Stimulated activated naive B cell treated with anti-CD40 and anti-IgM and Interleukin-4, amounts not matched to agents 10 μg/mL and 1 μg/mL and 100 μg/mL, for 72 hours (primary cell): ENCODE data around the gene SLC25A11.
"Not testable (repeated sequence)": the region's sequence is repeated elsewhere in the genome, so short reads cannot be mapped to it uniquely, and the experiment has no call there.

Source experiments
- ATAC-seq, 2 donors: fragments of 150-1000 bp; cut with Tn5 transposase; replicated peaks; 2 replicates each; pipeline ENCODE4 v1.10.0; 2021; ENCODE audit warnings: moderate library complexity in 1 of 2
- DNase-seq: peaks from one replicate; pipeline ENCODE4 v3.0.0; 2021
- H3K27ac Mint-ChIP-seq: one replicate; pipeline ENCODE4 v1.8.0; 2022; ENCODE audit warnings: mild to moderate bottlenecking, mixed read lengths
- H3K27me3 Mint-ChIP-seq, 2 donors: one replicate each; pipeline ENCODE4 v1.8.0; 2022; ENCODE audit warnings: mixed read lengths in 2 of 2
- H3K36me3 Mint-ChIP-seq, 2 donors: one replicate each; pipeline ENCODE4 v1.8.0; 2022; ENCODE audit warnings: mixed read lengths in 2 of 2, mild to moderate bottlenecking in 1 of 2
- H3K4me1 Mint-ChIP-seq, 2 donors: one replicate each; pipeline ENCODE4 v1.8.0; 2022; ENCODE audit warnings: mixed read lengths in 2 of 2, mild to moderate bottlenecking in 1 of 2
- H3K4me3 Mint-ChIP-seq, 2 donors: one replicate each; pipeline ENCODE4 v1.8.0; 2022; ENCODE audit warnings: mild to moderate bottlenecking in 2 of 2, mixed read lengths in 2 of 2, moderate library complexity in 1 of 2
- H3K9me3 Mint-ChIP-seq, 2 donors: one replicate each; pipeline ENCODE4 v1.8.0; 2022; ENCODE audit warnings: mixed read lengths in 2 of 2, mild to moderate bottlenecking in 1 of 2

SLC25A11 gene

DNA sequence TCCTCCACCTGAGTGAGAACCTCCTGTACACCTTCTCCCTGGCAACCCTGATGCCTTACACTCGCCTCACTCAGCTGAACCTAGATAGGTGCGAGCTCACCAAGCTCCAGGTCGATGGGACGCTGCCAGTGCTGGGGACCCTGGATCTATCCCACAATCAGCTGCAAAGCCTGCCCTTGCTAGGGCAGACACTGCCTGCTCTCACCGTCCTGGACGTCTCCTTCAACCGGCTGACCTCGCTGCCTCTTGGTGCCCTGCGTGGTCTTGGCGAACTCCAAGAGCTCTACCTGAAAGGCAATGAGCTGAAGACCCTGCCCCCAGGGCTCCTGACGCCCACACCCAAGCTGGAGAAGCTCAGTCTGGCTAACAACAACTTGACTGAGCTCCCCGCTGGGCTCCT lies 7.1 kb downstream of the SLC25A11 start:
- DNase-seq (no peak), ATAC-seq (peak in 1 of 2 donors; percentile 33)
- Mint-ChIP-seq H3K4me3 (no peak overlapping the region), H3K9me3 (no peaks in the 10 kb centered on the region), H3K4me1 (peaks cover 34 to 54% of the 10 kb centered on the region in 2 donors), H3K36me3 (peaks cover 43 to 68% of the 10 kb centered on the region in 2 donors), H3K27me3 (peaks cover 17 to 21% of the 10 kb centered on the region in 2 donors), H3K27ac (no peak overlapping the region)

DNA sequence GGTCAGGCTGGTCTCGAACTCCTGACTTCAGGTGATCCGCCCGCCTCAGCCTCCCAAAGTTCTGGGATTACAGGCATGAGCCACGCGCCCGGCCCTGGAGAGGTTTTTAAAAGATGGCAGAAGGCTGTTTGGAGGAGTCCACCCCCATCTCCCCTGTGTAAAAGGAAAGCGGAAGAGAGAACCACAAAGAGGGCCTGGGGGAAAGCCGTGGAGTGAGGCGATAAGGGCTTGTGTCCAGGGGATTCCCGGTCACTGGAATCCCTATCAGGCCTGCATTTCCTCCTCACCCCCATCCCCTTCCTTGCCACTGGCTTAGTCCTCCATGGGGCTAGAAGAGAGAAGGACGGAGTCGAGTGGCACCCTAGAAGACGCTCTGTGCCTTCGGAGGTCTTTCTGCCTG lies 7.9 kb downstream of the SLC25A11 start, which contains the start of gene GP1BA:
GP1BA (plus strand) TSS at position 315 of the 400 bp plus-strand sequence. CDS start 328 bp downstream, outside the sequence.
- peaks cover 38 to 60% of the 10 kb centered on the region in 2 donors for H3K36me3 Mint-ChIP-seq
- ATAC-seq (peak; percentile 58 to 81), DNase-seq (no peak)
- peaks cover 17 to 21% of the 10 kb centered on the region in 2 donors for H3K27me3 Mint-ChIP-seq
- peak within 1 kb of the TSS; percentile 26 to 54 for H3K4me3 Mint-ChIP-seq
- H3K9me3 Mint-ChIP-seq = no peaks in the 10 kb centered on the region
- peaks cover 32 to 49% of the 10 kb centered on the region in 2 donors for H3K4me1 Mint-ChIP-seq
- peak within 1 kb of the TSS; percentile 75 for H3K27ac Mint-ChIP-seq

DNA sequence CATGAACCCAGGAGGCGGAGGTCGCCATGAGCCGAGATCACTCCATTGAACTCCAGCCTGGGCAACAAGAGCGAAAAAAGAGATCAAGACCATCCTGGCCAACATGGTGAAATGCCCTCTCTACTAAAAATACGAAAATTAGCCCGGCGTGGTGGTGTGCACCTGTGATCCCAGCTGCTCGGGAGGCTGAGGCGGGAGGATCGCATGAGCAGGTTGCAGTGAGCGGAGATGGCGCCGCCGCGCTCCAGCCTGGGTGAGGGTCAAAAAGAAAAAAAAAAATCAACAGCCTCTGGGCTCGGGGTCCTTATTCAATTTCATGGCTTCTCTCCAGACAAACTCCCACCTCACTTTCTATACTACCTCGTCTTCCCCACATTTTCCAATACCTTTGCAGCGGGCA lies 11.0 kb downstream of the SLC25A11 start:
- Mint-ChIP-seq H3K27me3 (peaks cover 9 to 14% of the 10 kb centered on the region in 2 donors), H3K4me1 (peaks cover 26 to 36% of the 10 kb centered on the region in 2 donors), H3K4me3 (no peak overlapping the region), H3K36me3 (peaks cover 22 to 42% of the 10 kb centered on the region in 2 donors), H3K9me3 (no peaks in the 10 kb centered on the region), H3K27ac (no peak overlapping the region)
- ATAC-seq = no peak
- no peak for DNase-seq

GRCh38 chr17:4926577-4927335 lies 13.1 kb downstream of the SLC25A11 start:
- DNase-seq, H3K27me3 Mint-ChIP-seq, H3K9me3 Mint-ChIP-seq, H3K27ac Mint-ChIP-seq, H3K4me3 Mint-ChIP-seq, ATAC-seq: not testable (repeated sequence)
- Mint-ChIP-seq H3K36me3 (peaks cover 21 to 31% of the 10 kb centered on the region in 2 donors), H3K4me1 (peaks cover 12 to 14% of the 10 kb centered on the region in 2 donors)

DNA sequence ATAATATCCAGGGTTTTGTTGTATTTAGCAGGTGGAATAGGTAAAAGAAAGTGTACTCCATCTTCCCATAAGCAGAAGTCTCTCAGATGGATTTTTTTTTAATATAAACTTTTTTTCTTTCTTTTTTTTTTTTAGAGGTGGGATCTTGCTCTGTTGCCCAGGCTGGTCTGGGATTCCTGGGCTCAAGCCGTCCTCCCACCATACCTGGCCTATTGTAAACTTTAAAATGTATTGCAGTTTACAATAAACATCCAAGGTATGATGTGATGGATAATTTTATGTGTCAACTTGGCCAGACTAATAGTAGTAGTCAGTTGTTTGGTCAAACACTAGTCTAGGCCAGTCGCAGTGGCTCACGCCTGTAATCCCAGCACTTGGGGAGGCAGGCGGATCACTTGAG lies 18.5 kb downstream of the SLC25A11 start:
- ATAC-seq (no peak), DNase-seq (no peak)
- no peaks in the 10 kb centered on the region for H3K27me3 Mint-ChIP-seq
- no peaks in the 10 kb centered on the region for H3K9me3 Mint-ChIP-seq
- H3K4me1 Mint-ChIP-seq = peaks cover 0 to under 1% of the 10 kb centered on the region in 2 donors
- no peak overlapping the region for H3K4me3 Mint-ChIP-seq
- peaks cover under 1 to 2% of the 10 kb centered on the region in 2 donors for H3K36me3 Mint-ChIP-seq
- H3K27ac Mint-ChIP-seq = no peak overlapping the region

DNA sequence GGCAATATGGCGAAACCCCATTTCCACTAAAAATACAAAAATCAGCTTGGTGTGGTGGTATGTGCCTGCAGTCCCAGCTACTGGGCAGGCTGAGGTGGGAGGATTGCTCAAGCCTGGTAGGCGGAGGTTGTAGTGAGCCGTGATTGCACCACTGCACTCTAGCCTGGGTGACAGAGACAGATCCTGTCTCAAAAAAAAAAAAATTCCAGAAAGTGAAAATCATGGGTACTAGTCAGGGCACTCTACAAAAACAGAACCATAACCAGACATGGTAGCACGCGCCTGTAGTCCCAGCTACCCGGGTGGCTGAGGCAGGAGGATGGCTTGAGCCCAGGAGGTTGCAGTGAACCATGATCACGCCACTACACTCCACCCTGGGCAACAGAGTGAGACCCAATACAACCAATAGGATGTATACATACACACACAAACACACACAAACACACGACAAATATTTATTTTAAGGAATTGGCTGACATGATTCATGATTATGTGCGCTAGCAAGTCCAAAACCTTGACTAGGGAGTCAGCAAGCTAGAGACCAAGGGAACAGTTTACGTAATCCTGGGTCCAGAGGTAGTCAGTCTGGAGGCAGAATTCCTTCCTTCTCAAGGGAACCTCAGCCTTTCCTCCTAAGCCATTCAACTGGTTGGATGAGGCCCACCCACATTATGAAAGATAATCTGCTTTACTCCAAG lies 19.3 kb downstream of the SLC25A11 start:
- H3K4me3 Mint-ChIP-seq = no peak overlapping the region
- ATAC-seq (no peak), DNase-seq (no peak)
- H3K36me3 Mint-ChIP-seq = peaks cover 0 to 2% of the 10 kb centered on the region in 2 donors
- no peaks in the 10 kb centered on the region for H3K9me3 Mint-ChIP-seq
- no peaks in the 10 kb centered on the region for H3K4me1 Mint-ChIP-seq
- no peak overlapping the region for H3K27ac Mint-ChIP-seq
- H3K27me3 Mint-ChIP-seq = no peaks in the 10 kb centered on the region

- no peak for DNase-seq
- no peak for ATAC-seq
- H3K4me3 Mint-ChIP-seq = no peak overlapping the region
- no peaks in the 10 kb centered on the region for H3K27me3 Mint-ChIP-seq
- H3K27ac Mint-ChIP-seq = no peak overlapping the region
- no peaks in the 10 kb centered on the region for H3K9me3 Mint-ChIP-seq
- H3K36me3 Mint-ChIP-seq = peaks cover 0 to 2% of the 10 kb centered on the region in 2 donors
- H3K4me1 Mint-ChIP-seq = no peaks in the 10 kb centered on the region
Measured at GRCh38 chr17:4919511-4920047, 20.3 kb downstream of the SLC25A11 start.

DNA sequence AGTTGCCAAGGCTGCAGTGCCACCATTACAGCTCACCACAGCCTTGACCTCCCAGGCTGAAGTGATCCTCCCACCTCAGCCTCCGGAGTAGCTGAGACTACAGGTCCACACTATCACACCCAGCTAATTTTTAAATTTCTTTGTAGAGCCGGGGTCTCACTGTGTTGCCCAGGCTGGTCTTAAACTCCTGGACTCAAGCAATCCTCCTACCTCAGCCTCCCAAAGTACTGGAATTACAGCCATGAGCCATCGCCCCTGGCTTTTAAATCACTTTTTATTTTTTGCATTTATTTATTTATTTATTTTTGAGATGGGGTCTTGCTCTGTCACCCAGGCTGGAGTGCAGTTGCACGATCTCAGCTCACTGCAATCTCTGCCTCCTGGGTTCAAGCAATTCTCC lies 25.3 kb downstream of the SLC25A11 start:
- H3K4me1 Mint-ChIP-seq, ATAC-seq, H3K9me3 Mint-ChIP-seq: not testable (repeated sequence)

GRCh38 chr17:4913994-4914393 lies 25.9 kb downstream of the SLC25A11 start:
- no peaks in the 10 kb centered on the region for H3K9me3 Mint-ChIP-seq
- H3K36me3 Mint-ChIP-seq = no peaks in the 10 kb centered on the region
- DNase-seq = no peak
- no peak for ATAC-seq
- H3K27ac Mint-ChIP-seq = no peak overlapping the region
- no peaks in the 10 kb centered on the region for H3K4me1 Mint-ChIP-seq
- H3K4me3 Mint-ChIP-seq = no peak overlapping the region
- peaks cover 0 to 8% of the 10 kb centered on the region in 2 donors for H3K27me3 Mint-ChIP-seq

More for the DNA sequence above, 25.3 kb downstream of the SLC25A11 start:
- H3K4me3 Mint-ChIP-seq, H3K36me3 Mint-ChIP-seq, H3K27me3 Mint-ChIP-seq, DNase-seq, H3K27ac Mint-ChIP-seq: not testable (repeated sequence)

DNA sequence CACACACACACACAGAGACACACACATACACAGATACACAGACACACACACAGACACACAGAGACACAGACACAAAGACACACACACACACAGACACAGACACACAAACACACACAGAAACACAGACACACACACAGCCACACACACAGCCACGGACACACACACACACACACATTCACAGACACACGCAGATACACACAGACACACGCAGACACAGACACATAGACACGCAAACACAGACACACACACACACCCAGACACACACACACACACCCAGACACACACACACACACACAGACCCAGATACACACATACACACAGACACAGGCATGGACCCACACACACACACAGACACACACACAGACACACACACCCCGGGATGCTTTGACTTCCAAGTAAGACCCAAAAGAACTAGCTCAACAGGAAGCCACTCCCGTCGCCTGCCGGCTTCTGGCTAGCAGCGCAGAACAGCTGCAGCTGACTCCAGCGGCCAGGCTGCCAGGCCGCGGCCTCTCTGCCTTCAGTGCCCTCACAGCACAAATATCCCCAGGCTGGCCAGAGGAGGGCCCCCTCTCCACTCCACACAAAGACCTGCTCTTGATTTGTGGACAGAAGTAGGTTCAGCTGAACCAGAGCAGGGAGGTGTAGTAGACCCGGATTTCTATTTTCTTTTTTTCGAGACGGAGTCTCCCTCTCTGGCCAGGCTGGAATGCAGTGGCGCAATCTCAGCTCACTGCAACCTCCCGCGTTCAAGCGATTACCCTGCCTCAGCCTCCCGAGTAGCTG lies 30.9 kb downstream of the SLC25A11 start:
- peak; percentile 99 for ATAC-seq

DNA sequence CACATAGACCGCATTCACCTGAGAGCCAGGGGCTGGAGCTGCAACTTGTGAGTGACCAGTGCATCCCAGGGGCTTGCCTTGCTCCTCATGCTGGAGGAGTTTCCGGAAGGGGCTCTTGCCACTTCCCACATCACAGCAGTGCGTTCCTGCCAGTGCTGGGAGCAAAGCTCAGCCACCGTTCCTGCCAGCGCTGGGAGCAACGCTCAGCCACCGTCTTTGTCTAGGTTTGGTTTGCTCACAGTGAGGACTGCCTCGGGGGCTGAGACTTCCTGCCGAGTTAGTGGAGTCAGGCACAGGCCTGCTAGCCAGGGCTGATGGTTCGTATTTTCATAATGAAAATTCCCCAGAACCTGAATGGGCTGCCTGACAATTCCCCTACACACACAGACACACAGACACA lies 31.5 kb downstream of the SLC25A11 start:
- H3K36me3 Mint-ChIP-seq = no peaks in the 10 kb centered on the region
- no peak overlapping the region for H3K4me3 Mint-ChIP-seq
- H3K9me3 Mint-ChIP-seq = no peaks in the 10 kb centered on the region
- peak in 1 of 2 donors; percentile 24 for ATAC-seq
- H3K4me1 Mint-ChIP-seq = peaks cover 4 to 6% of the 10 kb centered on the region in 2 donors
- peaks cover 6 to 8% of the 10 kb centered on the region in 2 donors for H3K27me3 Mint-ChIP-seq
- no peak for DNase-seq
- H3K27ac Mint-ChIP-seq = no peak overlapping the region

More for the DNA sequence above, 30.9 kb downstream of the SLC25A11 start:
- no peak overlapping the region for H3K4me3 Mint-ChIP-seq
- H3K36me3 Mint-ChIP-seq = no peaks in the 10 kb centered on the region
- DNase-seq = peak; percentile 76
- no peaks in the 10 kb centered on the region for H3K9me3 Mint-ChIP-seq
- peaks cover 6 to 8% of the 10 kb centered on the region in 2 donors for H3K27me3 Mint-ChIP-seq
- peaks cover 0 to under 1% of the 10 kb centered on the region in 2 donors for H3K4me1 Mint-ChIP-seq
- no peak overlapping the region for H3K27ac Mint-ChIP-seq

DNA sequence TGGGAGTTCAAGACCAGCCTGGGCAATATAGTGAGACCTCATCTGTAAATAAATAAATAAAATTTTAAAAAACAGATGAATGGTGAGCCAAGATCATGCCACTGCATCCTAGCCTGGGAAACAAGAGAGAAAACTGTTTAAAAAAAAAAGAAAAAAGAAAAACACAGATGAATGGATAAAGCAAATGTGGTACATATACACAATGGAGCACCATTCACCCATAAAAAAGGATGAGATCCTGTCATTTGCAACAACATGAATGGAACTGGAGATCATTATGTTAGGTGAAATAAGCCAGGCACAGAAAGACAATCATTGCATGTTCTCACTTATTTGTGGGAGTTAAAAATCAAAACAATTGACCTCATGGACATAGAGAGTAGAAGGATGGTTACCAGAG lies 33.2 kb downstream of the SLC25A11 start:
- peaks cover 18 to 19% of the 10 kb centered on the region in 2 donors for H3K4me1 Mint-ChIP-seq
- not testable (repeated sequence) for H3K9me3 Mint-ChIP-seq, H3K4me3 Mint-ChIP-seq, H3K27me3 Mint-ChIP-seq, DNase-seq, H3K36me3 Mint-ChIP-seq, ATAC-seq, H3K27ac Mint-ChIP-seq

DNA sequence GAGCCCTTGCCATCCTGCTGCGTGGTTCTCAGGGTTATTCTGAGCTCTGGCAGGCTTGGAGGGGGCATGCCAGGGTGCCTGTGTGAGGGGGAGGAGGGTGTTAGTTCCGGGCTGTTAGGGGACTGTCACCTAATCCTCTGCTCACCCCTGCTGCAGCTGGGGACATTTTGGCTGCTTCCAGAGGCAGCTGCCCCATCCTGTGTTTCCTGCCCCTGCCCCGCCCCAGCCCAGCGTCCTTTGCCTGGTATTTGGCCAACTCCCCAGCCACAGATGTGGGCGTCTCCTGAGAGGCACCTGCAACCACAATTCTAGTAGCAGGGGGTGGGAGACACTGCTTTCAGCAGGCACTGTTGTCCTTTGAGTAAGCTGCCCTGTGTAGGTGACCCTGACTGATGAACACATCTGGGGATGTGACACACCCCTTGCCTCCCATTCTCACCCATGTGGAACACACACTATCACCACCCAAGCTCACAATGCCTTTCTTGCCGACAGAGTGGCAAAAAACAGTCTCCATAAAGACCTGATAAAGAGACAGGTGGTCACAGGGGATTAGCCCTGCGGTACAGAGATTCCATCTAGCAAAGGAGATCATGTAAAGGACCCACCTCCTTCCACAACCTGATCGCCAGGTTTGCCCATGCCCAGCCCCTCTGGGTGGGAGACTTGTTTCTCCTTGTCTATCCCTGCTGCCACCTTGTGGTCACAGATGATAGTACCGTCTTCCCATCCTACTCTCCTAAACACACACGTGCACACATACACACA lies 36.6 kb downstream of the SLC25A11 start, which contains the start of gene CHRNE:
CHRNE (minus strand) TSS at position 48 of the 768 bp plus-strand sequence; CDS start at position 13, 35 bp downstream.
- Mint-ChIP-seq H3K27ac (peak within 1 kb of the TSS; percentile 84), H3K9me3 (peaks cover 0 to 1% of the 10 kb centered on the region in 2 donors), H3K27me3 (peaks cover 4 to 19% of the 10 kb centered on the region in 2 donors), H3K4me1 (peaks cover 38 to 45% of the 10 kb centered on the region in 2 donors), H3K4me3 (peak within 1 kb of the TSS; percentile 34 to 82), H3K36me3 (peaks cover 3 to 9% of the 10 kb centered on the region in 2 donors)
- ATAC-seq (peak; percentile 49 to 61), DNase-seq (peak; percentile 59)
